NCI-H2107 (cell line): Measurements from ENCODE around the gene ELMO1.

ENCODE experiments used
- DNase-seq: peaks from one replicate; lab custom pipeline; 2025; lab: John Stamatoyannopoulos, UW

ELMO1 gene

DNA sequence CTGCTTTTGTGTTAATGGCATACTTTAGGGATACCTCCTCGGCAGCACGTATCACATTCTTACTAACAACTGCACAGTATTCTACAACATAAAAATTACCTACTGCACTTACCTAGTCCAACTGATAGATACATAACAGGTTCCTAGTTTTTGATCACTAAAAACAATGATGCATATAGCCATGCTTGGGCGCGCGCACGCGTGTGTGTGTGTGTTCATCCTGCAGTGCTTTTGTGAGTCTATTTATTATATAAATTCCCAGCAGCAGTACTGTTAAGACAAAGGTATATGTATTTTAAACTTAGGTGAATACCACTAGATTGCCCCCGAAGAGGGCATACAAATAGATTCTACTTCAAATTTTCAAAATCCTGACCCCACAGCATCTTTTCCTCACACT is 181.4 kb downstream of the ELMO1 start:
- DNase-seq, result no peak

DNA sequence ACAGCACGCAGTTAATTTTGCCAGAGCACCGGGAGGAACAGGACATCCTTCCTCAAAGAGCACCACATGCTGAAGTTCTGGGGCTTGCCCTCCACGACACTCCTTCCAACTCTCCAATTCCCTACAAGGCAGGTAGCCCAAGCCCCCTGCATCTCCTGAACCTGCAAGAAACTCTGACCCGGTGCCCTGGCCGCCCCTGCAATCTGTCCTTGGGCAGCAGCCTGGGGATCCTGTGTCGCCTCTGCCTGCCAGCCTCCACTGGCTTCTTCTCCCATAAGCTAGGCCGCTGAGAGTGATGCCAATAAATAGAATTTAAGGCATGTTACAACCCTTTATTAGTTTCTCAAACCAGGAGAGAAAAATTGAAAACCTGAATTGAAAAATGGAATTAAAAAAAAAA is 182.8 kb downstream of the ELMO1 start:
- no peak for DNase-seq

DNA sequence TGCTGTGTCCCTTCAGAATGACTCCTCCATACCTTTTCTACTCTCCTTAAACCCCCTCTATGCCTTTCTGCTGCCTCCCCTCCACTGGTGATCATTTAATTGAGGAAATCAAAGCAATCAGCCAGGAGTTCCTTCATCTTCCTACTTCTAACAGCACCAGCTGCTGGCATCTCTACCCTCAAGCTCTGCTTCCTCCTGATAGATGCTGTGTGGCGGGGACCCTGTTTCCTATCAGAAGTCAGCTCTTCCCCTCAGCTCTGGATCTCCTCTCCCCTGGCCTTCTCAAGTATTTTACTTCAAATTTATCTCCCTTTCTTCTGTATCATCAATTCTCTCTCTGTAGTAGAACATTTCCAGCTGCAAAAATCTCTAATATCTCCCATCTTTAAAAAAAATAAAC is 183.7 kb downstream of the ELMO1 start:
- no peak for DNase-seq

DNA sequence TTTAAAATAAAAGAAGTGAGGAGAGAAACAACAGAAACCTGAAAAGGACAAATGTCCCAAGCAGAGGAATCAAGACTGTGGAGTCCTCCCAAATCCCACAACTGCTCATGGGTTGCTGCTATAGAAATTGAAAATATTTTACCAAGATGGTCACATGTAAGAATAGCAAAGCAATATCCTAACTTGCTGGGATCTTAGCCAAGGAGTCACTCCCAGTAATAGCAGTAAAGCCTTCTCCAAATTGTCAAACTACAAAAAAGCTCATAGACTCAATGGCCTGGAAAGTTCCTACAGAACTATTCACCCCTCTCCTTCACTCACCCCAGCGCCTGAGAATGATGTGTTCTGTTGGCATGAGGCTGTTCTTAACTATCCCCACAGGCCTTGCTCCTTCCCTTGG is 186.5 kb downstream of the ELMO1 start:
- no peak for DNase-seq

DNA sequence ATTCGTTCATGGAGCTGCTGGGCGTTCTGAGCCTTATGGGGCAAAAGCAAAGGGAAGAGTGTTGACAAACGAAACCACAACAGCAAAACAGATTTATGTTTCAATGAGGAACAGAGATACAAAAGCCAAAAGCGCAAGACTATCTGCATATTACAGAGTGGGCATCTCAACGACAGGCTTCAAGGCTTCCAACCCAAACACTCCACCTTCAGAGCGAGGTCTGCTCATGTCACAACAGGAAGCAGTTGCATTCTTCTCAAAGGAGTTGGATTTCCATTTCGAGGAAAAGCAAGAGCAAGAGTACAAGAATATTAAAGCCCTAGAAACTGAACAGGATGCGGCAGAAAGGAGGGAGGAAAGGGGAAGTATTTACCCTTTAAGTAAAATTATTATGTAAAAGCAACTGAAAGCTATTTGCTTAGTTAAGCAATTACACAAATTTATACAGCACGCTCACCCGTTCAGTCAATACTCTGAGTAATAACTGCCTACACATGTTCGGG is 189.3 kb downstream of the ELMO1 start:
- no peak for DNase-seq

DNA sequence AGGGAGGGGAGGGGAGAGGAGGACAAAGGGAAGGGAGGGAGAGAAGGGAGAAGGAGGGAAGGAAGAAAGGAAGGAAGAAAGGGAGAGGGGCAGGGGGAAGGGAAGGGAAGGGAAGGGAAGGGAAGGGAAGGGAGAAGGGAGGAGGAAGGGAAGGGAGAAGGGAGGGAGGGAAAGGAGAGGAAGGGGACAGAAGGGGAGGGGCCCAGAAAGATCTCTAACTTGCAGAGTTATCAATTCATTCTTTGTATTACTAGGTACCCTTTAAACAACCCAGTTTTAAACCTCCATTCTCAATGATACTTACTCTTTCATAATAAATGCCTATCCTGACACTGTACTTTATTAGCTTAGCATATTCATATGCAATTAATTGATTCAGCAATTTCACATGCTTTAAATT is 192.0 kb downstream of the ELMO1 start:
- no peak for DNase-seq

DNA sequence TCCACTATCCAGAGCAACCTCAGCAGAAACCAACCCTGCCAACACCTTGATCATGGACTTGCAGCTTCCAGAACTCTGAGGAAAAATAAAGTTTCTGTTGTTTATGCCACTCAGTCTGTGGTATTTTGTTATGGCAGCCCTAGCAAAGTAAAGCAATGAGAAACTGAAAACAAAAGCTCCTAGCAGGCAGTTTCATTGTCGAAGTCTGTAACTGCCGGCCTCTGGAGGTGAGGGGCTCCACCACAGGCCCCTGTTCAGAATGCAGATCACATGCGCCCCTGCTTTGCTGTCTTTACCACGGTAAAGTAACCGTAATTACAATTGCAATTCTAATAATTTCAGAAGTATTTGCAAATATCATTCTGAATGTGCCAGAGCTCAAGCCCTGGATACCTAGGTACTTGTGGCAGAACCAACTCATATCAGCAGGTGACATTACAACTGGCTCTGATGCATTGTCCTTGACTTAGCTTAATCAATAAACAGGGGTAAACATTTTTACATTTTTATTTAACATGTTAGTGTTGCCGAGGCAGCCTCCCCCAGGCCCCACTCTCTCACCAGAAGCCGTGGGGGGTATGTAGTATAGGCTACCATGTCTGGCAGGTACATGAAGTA is 193.2 kb downstream of the ELMO1 start:
- DNase-seq, result no peak

DNA sequence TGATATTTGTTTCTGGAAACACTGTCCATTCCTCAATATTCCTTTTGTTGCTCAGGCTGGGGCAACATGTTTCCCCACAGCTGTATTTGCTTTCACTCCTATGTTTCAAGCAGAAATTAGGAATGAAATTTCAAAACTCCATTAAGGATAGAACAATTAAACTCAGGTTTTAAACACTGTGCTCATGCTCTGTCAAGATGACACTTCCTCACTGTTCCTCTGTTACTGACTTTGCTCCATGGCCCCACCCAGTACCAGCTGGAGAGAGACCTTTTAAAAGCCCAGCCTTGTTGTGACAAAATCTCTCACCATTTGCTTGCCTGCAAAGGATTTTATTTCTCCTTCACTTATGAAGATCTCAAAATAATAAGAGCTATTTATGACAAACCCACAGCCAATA is 197.4 kb downstream of the ELMO1 start:
- no peak for DNase-seq

DNA sequence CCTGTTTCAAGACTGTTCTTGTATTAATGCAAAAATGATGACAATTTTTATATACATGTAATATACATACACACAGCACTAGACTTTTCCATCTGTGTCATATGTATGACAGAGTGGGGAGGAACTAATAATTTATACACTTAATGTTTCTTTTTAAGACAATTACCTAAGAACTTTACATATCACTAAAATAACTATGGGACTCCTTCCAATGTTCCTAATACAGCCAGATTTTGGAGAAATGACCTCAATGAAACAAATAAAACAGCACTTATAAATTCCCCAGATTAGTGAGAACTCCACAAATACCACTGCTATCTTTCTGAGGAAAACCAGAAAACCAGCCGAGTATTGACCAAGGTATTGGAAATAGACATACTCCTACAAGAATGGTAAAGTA is 199.4 kb downstream of the ELMO1 start:
- DNase-seq, result no peak

DNA sequence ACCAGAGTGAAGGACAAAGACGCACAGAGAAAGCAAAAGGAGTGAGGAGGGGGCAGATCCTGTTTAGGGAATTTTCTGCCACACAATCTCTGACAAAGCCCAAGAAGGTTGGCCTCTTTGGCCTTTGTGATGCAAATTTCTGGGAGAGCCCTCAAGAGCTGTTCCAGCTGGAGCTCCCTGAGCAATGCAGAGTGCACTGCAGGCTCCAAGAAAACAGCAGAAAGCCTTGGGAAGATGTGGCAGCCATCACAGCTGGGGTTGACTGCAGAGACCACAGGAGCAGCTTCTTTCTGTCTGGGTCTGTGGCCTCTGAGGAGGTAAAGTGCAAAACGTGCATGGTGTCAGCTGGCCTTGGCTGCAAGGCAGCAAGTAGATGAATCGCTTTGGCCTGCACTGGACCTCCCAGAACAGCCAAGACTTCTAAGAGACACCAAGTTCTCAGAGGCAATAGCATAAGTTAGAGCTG is 200.2 kb downstream of the ELMO1 start:
- no peak for DNase-seq

DNA sequence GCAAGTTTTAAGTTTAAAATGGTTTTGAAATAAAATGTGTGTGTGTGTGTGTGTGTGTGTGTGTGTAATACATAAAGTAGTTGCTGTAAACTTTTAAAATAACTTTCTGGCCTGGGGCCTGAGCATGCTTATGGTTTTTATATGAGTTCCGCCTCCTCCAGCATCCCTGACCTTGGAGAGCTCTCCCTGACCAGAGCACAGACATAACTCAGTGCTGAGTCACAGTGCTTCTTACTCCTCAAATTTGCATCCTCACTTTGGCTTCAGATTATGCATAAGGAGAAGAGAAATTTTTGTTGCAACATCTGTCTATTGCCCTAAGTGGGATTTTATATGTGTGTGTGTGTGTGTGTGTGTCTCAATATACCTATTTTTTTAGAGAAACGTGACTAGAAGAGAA is 200.8 kb downstream of the ELMO1 start:
- no peak for DNase-seq

DNA sequence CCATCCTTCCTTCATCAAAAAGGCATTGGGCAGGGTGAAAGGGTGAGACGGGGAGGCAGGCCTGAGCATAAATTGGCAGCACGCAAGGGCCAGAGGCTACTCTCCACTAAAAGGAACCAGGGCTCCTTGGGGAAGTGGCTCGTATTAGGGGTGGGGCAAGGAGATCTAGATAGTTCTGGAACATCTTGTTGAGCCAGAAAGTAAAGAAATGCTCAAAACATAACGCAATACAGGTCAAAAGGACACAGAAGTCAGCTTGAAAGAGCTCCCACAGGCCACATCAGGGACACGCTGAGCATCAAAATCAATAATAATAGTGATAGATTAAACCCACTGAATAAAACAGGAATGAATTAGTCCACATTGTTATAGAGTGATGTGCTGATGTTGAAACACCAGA is 203.1 kb downstream of the ELMO1 start:
- no peak for DNase-seq

DNA sequence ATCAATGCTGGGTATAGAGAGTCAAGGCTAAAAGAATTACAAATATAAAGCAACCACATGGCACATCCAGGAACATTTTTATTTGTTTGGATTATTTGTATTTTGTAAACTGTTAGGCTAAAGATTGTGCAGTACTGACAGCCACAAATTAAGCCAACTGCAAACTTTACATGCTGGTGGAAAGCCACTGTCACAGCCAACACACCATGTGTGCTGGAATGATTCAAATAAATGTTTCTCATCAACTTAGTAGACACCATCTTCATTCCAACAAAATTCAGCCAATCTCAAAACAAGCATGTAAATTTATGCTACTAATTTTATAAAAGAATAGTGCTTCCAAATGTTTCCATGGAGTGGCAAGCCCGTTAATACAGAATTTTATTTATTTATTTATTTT is 211.8 kb downstream of the ELMO1 start:
- DNase-seq, result no peak

DNA sequence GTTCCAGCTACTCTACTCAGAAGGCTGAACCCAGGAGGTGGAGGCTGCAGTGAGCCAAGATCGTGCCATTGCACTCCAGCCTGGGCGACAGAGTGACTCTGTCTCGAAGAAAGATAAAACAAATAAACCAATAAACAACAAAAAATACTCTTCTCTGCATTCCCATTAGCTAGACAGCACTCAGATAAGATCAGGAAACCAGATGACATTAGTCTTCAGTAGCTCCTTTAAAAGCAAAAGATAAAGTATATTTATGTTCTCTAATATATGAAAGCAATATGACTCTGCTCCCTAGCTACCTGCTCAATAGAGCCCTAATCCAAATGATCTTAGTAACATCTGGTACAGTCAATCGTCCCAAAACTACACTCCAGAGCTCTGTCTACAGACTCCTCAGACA is 212.9 kb downstream of the ELMO1 start:
- DNase-seq, result no peak

DNA sequence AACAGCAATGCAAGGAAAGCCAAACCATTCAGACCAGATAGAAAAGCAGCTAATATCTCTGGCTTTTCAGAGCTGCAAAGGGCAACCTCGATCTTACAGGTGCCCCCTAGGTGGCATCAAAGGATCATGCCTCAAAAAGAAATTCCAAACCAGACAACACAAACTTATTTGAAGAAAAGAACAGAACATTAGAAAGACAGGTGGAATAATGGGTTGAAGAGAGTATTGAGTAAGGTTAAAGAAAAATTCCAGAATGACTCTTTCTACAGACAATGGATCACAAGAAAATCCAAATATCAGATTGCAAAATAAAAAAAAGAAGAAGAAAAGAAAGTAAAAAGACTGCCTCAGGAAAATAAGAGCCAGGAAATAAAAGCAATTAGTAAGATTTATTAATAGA is 213.7 kb downstream of the ELMO1 start:
- no peak for DNase-seq

DNA sequence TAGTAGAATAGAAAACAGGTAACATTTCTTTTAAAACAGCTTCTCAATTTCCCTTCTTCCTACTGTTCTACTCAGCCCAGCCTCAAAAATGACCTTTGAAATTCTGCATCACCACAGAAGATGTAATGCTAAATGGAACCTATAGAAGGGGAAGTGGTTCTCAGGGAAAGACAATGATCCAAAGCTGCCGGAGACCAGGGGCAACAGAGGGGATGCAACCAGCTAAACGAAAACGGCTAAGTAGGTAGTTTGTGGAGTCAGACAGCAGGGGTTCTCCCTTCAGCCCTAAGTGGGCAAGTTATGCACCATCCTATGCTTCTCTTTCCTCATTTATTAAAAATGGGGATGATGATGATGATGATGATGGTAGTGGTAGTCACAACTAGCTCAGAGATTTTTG is 214.3 kb downstream of the ELMO1 start:
- DNase-seq, result no peak

DNA sequence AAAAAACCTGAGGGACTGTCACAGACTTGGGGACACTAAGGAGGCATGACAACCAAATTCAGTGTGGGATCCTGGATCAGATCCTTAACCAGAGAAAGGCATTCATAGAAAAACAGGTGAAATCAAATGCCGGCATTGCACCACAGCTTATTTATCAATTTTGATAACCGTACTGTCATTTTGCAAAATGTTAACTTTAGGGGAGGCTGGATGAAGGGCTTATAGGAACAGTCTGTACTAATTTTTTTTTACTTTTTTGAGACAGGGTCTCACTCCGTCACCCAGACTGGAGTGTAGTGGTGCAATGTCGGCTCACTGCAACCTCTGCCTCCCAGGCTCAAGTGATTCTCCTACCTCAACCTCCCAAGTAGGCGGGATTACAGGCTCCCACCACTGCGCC is 217.1 kb downstream of the ELMO1 start:
- no peak for DNase-seq

DNA sequence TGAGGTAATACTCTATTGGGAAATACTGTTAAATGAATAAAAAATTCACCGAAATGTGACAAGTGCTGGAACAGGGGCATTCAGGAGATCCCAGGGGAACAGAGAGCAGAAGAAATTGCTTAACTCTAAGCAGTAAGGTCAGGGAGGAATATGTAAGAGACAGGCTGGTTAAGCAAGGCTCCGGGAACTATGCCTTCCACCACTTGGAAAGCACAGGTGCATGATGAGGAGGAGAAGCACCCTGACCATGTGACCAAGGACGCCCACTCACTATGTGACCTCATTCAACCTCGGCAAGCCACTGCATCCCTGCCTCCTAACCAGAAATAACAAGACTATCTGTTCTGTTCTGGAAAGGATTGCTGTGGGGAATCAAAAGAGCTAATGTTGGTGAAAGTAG is 218.4 kb downstream of the ELMO1 start:
- DNase-seq, result no peak

DNA sequence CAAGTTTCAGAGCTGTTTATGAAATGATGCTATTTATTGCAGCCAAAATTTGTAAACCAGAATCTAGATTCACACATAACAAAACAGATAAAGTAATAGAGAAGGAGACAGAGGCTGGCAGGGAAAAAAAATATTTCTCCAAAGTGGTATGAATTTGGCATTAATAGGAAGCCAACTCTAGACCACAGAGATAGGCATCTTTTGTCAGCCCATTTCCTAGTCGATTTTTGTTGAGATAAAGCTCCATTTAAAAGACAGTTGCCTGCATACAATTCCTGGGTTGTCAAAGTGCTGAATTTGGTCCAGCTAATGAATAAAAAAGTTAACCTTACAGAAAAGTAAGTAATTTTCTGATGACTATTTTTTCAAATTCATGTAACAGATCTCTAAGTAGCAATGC is 219.3 kb downstream of the ELMO1 start:
- DNase-seq, result no peak

DNA sequence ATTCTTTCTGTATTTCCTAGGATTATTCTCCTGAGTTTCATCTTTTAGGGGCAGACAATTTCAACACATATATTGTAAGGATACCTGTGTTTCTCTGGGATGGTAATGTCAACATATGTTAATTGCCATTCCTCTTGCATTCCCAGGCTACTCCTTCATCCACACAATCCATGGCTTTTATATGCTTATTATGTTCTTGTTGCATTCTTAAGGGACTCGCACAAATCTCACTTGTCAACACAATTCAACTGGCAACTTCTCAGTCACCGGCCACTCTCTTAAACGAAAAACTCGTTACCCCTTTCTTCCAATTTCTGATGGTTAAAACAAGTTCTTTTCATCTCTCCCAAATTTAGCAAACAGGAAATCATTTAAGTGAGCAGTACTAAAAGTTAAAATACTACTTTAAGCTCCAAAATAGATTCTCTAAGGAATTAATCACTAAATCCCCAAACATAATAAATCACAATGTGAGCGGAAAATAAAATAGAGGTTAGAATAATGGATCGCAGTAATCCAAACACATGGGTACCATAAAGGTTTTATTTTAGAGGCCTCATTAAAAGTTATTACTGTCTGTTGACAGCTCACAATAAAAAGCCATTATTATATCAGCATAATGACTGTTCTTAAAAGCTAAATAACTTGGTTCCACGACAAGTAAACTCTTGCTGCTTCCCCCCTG is 223.2 kb downstream of the ELMO1 start:
- DNase-seq, result no peak

DNA sequence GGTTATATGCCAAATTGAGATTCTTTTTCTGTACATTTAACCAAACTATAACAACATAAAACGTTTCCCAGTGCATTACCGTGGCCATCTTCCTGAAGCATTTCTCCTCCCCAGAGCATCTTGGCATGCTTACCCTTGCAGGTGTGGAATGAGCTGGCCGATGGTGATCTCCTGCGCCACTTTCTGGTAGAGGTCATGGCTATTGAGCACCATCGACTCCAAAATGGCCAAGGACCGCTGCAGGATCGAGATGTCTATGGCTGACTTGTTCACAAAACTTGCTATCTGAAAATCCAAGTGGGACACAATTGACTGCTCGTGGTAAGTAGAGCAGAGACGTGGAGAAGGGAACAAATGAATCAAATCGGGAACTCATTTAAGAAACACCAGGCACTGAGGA is 223.9 kb downstream of the ELMO1 start:
- no peak for DNase-seq

DNA sequence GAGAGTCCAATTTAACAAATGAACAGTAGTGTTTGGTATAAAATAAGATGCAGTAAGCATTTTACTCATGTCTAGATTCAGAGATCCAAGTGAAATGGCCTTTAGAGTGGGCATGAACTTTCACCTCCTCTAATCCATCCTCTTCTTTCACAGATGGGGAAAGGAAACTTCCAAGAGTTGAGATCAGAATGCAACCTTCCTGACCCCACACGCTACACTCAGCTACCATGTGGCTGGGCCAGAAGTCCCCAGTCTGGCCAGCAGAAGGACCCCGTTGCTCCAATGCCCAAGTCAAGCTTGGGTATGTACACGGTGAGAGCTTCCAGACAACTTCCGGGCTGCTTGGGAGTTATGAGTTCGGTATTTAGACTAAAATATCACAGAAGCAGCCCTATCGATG is 228.0 kb downstream of the ELMO1 start:
- no peak for DNase-seq

DNA sequence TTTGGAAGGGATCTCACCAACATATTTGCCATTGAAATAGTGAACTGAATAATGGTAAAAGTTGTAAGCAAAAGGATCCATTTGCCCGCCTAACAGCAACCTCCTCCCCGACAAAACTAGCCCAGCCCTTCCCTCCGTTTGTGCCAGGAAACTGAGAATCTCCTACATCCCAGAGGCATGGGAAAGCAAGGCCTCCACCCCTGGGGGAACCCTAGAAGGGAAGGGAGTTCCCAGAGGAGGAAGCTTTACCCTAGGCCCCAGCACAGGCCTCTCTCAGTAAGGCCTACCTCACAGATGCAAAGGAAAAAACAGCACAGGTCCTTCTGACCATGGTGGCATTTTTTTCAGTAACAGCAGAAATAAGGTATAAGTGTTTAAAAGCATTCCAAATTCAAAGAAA is 229.7 kb downstream of the ELMO1 start:
- no peak for DNase-seq

DNA sequence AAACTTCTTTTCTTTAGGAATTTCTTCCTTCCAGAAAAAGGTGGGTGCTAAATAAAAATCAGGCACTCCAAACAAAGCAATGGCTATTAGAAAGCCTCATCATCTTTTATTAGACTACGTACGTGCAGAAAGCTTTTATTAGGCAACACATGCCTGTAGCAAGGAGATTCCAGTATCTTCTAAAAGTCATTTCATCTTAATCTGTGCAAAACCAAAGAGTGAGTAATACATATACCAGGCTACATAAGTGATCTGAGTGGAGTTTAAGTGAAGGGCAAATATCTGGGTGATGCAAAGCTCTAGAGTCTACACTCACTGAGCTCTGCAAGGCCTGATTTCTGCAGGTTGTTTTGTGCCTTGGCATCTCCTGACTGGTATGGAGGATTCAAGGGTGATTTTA is 231.7 kb downstream of the ELMO1 start:
- DNase-seq, result no peak
